ENCODE data around the gene MYBBP1A.

The MYBBP1A gene

DNA sequence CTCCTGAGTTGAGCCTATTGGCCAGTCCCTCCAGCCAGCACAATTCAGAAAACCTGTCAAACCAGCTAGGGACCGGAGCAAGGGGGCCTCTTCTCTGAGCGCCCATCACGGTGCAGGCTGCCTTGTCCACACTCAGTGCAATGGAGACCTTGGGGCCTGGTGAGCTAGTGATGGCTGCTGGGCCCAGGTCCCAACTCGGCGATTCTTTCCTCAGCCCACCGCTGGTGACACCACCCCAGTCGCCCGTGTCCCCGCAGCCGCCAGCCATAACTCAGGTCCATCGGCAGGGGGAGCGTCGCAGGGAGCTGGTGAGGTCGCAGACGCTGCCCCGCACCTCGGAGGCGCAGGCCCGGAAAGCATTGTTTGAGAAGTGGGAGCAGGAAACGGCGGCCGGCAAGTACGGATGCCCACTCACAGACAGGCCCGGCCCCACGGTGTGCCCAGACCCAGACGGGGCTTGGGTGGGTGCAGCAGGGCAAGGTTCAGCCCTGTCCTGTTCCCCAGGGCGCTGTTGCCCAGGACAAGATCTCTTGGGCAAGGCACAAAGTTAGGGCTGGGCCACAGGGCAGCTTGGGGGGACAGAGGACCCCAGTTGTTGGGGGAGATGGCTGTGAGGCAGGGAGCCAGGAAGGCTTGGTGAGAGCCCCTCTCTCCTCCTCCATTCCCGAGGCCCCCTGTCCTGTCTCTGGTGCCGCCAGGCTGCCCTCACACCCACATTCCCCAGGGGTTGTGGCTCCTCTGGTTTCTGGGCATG is 39.9 kb upstream of the MYBBP1A start:
- Histone ChIP-seq H3K36me3 (ENCODE audit: control insufficient read depth, insufficient read depth, low read length) (no peaks in the 10 kb centered on the region), H3K27me3 (replicated peaks; ENCODE audit: control insufficient read depth, insufficient read depth, low read length) (no peaks in the 10 kb centered on the region; the same call in none of the 2 replicates), H3K4me3 (replicated peaks; ENCODE audit: low read depth, low read length) (no peak overlapping the region)
- peak; percentile 38 for DNase-seq (ENCODE audit: extremely low read depth, insufficient read length)
- TF ChIP-seq, protein P1, sequence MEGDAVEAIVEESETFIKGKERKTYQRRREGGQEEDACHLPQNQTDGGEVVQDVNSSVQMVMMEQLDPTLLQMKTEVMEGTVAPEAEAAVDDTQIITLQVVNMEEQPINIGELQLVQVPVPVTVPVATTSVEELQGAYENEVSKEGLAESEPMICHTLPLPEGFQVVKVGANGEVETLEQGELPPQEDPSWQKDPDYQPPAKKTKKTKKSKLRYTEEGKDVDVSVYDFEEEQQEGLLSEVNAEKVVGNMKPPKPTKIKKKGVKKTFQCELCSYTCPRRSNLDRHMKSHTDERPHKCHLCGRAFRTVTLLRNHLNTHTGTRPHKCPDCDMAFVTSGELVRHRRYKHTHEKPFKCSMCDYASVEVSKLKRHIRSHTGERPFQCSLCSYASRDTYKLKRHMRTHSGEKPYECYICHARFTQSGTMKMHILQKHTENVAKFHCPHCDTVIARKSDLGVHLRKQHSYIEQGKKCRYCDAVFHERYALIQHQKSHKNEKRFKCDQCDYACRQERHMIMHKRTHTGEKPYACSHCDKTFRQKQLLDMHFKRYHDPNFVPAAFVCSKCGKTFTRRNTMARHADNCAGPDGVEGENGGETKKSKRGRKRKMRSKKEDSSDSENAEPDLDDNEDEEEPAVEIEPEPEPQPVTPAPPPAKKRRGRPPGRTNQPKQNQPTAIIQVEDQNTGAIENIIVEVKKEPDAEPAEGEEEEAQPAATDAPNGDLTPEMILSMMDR (IDR thresholded peaks at IDR 0.05; ENCODE audit: insufficient read depth, low read length, poor library complexity, severe bottlenecking), result peak; percentile 60

DNA sequence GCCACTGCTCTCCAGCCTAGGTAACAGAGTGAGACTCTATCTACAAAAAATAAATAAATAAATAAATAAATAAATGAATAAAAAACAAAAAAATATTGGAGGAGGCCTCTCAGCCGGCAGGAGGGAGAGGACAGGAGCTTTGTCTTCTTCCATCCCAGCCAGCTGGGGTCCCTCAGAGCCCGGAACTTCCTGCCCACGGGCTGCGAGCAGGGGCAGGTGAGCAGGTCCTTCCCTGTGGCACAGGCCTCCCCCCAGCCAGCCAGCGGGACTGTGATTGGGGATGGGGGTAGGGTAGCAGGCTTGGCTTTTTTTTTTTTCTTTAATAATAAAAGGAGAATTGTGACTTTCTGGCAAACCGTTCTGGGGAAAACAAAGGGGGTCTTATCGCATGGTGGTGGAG is 39.2 kb upstream of the MYBBP1A start:
- no peak for DNase-seq (ENCODE audit: extremely low read depth, insufficient read length)
- Histone ChIP-seq H3K27me3 (replicated peaks; ENCODE audit: control insufficient read depth, insufficient read depth, low read length) (no peaks in the 10 kb centered on the region; the same call in none of the 2 replicates), H3K36me3 (ENCODE audit: control insufficient read depth, insufficient read depth, low read length) (no peaks in the 10 kb centered on the region), H3K4me3 (replicated peaks; ENCODE audit: low read depth, low read length) (no peak overlapping the region)
- TF ChIP-seq, protein P1 (IDR thresholded peaks at IDR 0.05; ENCODE audit: insufficient read depth, low read length, poor library complexity, severe bottlenecking), result no peak

DNA sequence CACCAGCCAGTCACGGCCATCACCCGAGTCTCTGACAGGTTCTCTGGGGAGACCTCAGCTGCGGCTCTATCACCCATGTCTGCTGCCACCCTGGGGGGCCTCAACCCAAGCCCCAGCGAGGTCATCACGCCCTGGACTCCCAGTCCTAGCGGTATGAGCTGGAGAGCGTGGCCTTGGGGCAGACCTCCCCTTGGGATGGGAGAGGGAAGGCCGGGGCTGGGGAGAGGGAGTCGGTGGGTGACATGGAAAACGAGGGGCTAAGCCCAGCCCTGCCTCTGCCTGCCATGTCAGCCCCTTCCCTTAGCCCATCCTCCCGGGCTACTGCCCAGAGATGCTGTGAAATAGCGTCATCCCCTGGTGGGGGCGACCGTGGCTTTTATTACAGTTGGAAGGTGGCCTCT is 37.8 kb upstream of the MYBBP1A start:
- Histone ChIP-seq H3K4me3 (replicated peaks; ENCODE audit: low read depth, low read length) (no peak overlapping the region), H3K27me3 (replicated peaks; ENCODE audit: control insufficient read depth, insufficient read depth, low read length) (no peaks in the 10 kb centered on the region; the same call in none of the 2 replicates), H3K36me3 (ENCODE audit: control insufficient read depth, insufficient read depth, low read length) (no peaks in the 10 kb centered on the region)
- DNase-seq (ENCODE audit: extremely low read depth, insufficient read length), result no peak
- TF ChIP-seq, protein P1 (IDR thresholded peaks at IDR 0.05; ENCODE audit: insufficient read depth, low read length, poor library complexity, severe bottlenecking), result no peak

DNA sequence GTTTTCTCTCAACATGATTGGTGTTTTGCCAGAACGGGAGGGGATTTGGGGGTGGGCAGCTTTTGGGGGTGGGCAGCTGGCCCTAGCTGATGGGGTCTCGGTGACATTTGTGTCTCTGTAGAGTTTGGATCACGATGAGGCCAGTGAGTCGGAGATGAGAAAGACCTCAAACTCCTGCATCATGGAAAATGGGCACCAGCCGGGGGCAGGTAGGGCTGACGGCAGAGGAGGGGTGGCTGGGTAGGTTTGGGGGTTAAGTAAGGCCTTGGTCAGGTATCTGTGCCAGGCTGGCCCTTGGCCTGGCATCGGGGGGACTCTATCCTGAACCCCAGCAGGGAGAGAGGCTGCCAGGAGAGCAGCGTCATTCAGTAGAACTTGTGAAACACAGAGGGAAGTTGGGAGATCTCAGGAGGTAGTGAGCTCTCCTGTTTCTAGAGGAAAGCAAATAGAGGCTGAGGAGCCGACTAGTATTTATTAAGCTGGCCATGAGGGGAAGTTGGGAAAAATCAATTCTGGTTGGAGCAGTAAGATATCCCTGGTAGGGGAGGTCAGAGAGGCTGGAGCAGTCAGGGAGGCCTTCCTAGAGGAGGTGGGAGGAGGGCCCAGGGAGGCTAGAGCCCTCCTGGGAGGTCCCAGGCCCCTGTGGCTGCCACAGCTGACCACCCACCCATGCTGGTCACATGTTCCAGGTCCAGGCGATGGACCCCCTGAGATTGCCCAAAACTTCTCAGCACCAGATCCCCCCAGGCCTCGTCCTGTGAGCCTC is 37.2 kb upstream of the MYBBP1A start:
- no peaks in the 10 kb centered on the region; the same call in none of the 2 replicates for H3K27me3 ChIP-seq (replicated peaks; ENCODE audit: control insufficient read depth, insufficient read depth, low read length)
- no peak for DNase-seq (ENCODE audit: extremely low read depth, insufficient read length)
- no peaks in the 10 kb centered on the region for H3K36me3 ChIP-seq (ENCODE audit: control insufficient read depth, insufficient read depth, low read length)
- TF ChIP-seq, protein P1 (IDR thresholded peaks at IDR 0.05; ENCODE audit: insufficient read depth, low read length, poor library complexity, severe bottlenecking), result no peak
- H3K4me3 ChIP-seq (replicated peaks; ENCODE audit: low read depth, low read length), result no peak overlapping the region

DNA sequence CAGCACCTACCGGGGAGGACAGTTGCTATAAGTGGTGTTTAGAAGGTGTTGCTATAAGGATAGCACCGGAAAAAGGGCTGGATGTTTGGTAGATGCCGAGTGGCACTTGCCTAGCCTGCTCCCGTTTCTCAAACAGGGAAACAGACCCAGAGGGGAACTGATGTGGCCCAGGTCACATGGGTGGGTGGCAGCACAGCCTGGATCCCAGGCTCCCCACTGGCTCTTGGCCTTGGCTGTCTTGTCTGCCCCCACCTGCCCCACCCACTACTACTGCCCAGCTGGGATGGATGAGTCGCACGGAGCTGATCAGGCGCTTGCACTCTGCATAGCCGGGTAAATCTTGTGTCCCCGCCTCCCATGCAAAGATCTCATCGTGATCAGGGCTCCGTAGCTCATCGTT is 36.3 kb upstream of the MYBBP1A start:
- TF ChIP-seq, protein P1 (IDR thresholded peaks at IDR 0.05; ENCODE audit: insufficient read depth, low read length, poor library complexity, severe bottlenecking), result no peak
- H3K4me3 ChIP-seq (replicated peaks; ENCODE audit: low read depth, low read length), result no peak overlapping the region
- DNase-seq (ENCODE audit: extremely low read depth, insufficient read length), result no peak
- H3K27me3 ChIP-seq (replicated peaks; ENCODE audit: control insufficient read depth, insufficient read depth, low read length), result no peaks in the 10 kb centered on the region; the same call in none of the 2 replicates
- H3K36me3 ChIP-seq (ENCODE audit: control insufficient read depth, insufficient read depth, low read length), result no peaks in the 10 kb centered on the region
